ENCODE results near the gene HHIP. TPM values are rescaled to one million over a fixed set of nuclear protein-coding genes. Genes with fewer than 3 reads are reported as not detected.

Gene HHIP
- total RNA-seq, 1 experiment from 2014 or later, result not detected

GRCh38 chr4:144674711-144675110 is 28.8 kb downstream of the HHIP start:
- BruUV-seq (replicated peaks), result no TSS peak
- no peaks in the 10 kb centered on the region for H4K20me1 ChIP-seq (ENCODE audit: insufficient read depth)
- H3K4me2 ChIP-seq, result no peak overlapping the region
- DNase-seq, result no peak
- no peaks in the 10 kb centered on the region for H3K79me2 ChIP-seq (ENCODE audit: low read depth)
- no peaks in the 10 kb centered on the region for H3K4me1 ChIP-seq (replicated peaks; ENCODE audit: insufficient read depth)
- ChIA-PET CTCF (no interaction called here), POLR2A (ENCODE audit: unreplicated experiment) (no interaction called here)
- intact Hi-C loops (cut with micrococcal nuclease; ENCODE audit: unreplicated experiment), result no loop called here
- no peaks in the 10 kb centered on the region for H3K36me3 ChIP-seq (ENCODE audit: low read depth)
- no peak overlapping the region for H3K4me3 ChIP-seq
- TF ChIP-seq CTCF (conservative IDR thresholded peaks at IDR 0.05) (no peak), EZH2 (IDR thresholded peaks at IDR 0.05; ENCODE audit: low read depth) (no peak)
- no peaks in the 10 kb centered on the region for H3K9me3 ChIP-seq (ENCODE audit: insufficient read depth, low read depth)
- no peaks in the 10 kb centered on the region for H3K27me3 ChIP-seq (ENCODE audit: insufficient read depth, low read depth)
- H3K27ac ChIP-seq, result no peak overlapping the region
- H3K9me2 ChIP-seq (ENCODE audit: insufficient read depth), result no peaks in the 10 kb centered on the region
- H3F3A ChIP-seq (ENCODE audit: insufficient read depth, low read depth), result no peaks in the 10 kb centered on the region
- no peak overlapping the region for H2AFZ ChIP-seq

GRCh38 chr4:144681806-144682205 is 35.9 kb downstream of the HHIP start:
- H3K27me3 ChIP-seq (ENCODE audit: insufficient read depth, low read depth), result no peaks in the 10 kb centered on the region
- H3K9me3 ChIP-seq (ENCODE audit: insufficient read depth, low read depth), result no peaks in the 10 kb centered on the region
- ChIA-PET POLR2A (ENCODE audit: unreplicated experiment) (no interaction called here), CTCF (no interaction called here)
- no peak overlapping the region for H3K4me2 ChIP-seq
- intact Hi-C loops (cut with micrococcal nuclease; ENCODE audit: unreplicated experiment), result no loop called here
- H4K20me1 ChIP-seq (ENCODE audit: insufficient read depth), result no peaks in the 10 kb centered on the region
- TF ChIP-seq EZH2 (IDR thresholded peaks at IDR 0.05; ENCODE audit: low read depth) (no peak), CTCF (conservative IDR thresholded peaks at IDR 0.05) (no peak)
- no peak for DNase-seq
- no peaks in the 10 kb centered on the region for H3K36me3 ChIP-seq (ENCODE audit: low read depth)
- H3K27ac ChIP-seq, result no peak overlapping the region
- no peaks in the 10 kb centered on the region for H3K4me1 ChIP-seq (replicated peaks; ENCODE audit: insufficient read depth)
- BruUV-seq (replicated peaks), result no TSS peak
- H3F3A ChIP-seq (ENCODE audit: insufficient read depth, low read depth), result no peaks in the 10 kb centered on the region
- H3K79me2 ChIP-seq (ENCODE audit: low read depth), result no peaks in the 10 kb centered on the region
- H3K9me2 ChIP-seq (ENCODE audit: insufficient read depth), result no peaks in the 10 kb centered on the region
- H3K4me3 ChIP-seq, result no peak overlapping the region
- H2AFZ ChIP-seq, result no peak overlapping the region

DNA sequence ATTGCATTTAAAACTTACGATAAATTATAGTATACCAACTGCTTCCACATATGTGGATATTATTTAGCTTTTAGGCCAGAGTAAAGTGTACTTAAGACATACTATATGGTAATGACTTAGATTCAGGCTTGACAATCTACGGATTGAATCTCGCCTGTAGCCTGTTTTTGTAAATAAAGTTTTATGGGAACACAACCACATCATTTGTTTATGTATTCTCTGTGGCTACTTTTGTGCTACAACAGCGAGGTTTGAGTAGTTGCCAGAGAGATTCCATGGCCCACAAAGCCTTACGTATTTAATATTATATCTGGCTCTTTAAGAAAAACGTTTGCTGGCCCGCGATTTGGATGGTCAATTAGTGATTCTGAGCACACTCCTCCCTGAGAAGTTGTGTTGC is 37.6 kb downstream of the HHIP start:
- no TSS peak for BruUV-seq (replicated peaks)
- DNase-seq, result no peak
- Histone ChIP-seq H3K9me3 (ENCODE audit: insufficient read depth, low read depth) (no peaks in the 10 kb centered on the region), H3K79me2 (ENCODE audit: low read depth) (no peaks in the 10 kb centered on the region), H3K36me3 (ENCODE audit: low read depth) (no peaks in the 10 kb centered on the region), H3K27ac (no peak overlapping the region), H4K20me1 (ENCODE audit: insufficient read depth) (no peaks in the 10 kb centered on the region), H2AFZ (no peak overlapping the region), H3K4me2 (no peak overlapping the region), H3F3A (ENCODE audit: insufficient read depth, low read depth) (no peaks in the 10 kb centered on the region), H3K4me1 (replicated peaks; ENCODE audit: insufficient read depth) (no peaks in the 10 kb centered on the region), H3K4me3 (no peak overlapping the region), H3K27me3 (ENCODE audit: insufficient read depth, low read depth) (no peaks in the 10 kb centered on the region), H3K9me2 (ENCODE audit: insufficient read depth) (no peaks in the 10 kb centered on the region)
- POLR2A ChIA-PET (ENCODE audit: unreplicated experiment), result no interaction called here
- no peak for TF ChIP-seq CTCF (conservative IDR thresholded peaks at IDR 0.05)
- no peak for TF ChIP-seq EZH2 (IDR thresholded peaks at IDR 0.05; ENCODE audit: low read depth)
- intact Hi-C loops (cut with micrococcal nuclease; ENCODE audit: unreplicated experiment), result no loop called here
- CTCF ChIA-PET, result no interaction called here
